ENCODE data around the gene GNAI1.
A peak's percentile ranks its signal among the peaks of the same experiment; 100 is the strongest.

Gene GNAI1

DNA sequence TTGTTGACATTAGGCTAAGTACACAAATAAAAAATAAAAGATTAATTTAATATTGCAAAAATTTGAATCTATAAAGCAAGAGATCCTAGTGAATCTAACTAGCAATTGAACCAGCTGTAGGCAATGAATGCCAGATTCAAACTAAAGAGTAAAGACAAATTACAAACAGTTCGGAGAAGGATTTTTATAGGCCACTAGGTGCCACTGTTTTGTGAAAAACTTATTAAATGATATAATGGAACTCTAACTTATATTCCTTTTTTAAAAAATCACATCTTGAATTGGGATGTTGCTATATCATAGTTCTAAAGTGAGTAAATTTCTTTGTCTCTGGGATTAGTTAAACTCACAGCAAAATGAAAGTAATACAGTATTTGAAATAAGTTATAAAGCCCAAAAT lies 39.1 kb upstream of the GNAI1 start:
- H3K4me3 ChIP-seq (replicated peaks in 1 of 2; ENCODE audit: low read depth in 2 of 2, low read length in 2 of 2) = no peak overlapping the region
- peak; percentile 47 to 52 for DNase-seq (ENCODE audit: low read depth in 2 of 2)
- TF ChIP-seq, protein P1, sequence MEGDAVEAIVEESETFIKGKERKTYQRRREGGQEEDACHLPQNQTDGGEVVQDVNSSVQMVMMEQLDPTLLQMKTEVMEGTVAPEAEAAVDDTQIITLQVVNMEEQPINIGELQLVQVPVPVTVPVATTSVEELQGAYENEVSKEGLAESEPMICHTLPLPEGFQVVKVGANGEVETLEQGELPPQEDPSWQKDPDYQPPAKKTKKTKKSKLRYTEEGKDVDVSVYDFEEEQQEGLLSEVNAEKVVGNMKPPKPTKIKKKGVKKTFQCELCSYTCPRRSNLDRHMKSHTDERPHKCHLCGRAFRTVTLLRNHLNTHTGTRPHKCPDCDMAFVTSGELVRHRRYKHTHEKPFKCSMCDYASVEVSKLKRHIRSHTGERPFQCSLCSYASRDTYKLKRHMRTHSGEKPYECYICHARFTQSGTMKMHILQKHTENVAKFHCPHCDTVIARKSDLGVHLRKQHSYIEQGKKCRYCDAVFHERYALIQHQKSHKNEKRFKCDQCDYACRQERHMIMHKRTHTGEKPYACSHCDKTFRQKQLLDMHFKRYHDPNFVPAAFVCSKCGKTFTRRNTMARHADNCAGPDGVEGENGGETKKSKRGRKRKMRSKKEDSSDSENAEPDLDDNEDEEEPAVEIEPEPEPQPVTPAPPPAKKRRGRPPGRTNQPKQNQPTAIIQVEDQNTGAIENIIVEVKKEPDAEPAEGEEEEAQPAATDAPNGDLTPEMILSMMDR (IDR thresholded peaks at IDR 0.05; ENCODE audit: low read depth, low read length) = peak; percentile 30

- TF ChIP-seq, protein P1 (IDR thresholded peaks at IDR 0.05; ENCODE audit: low read depth, low read length) = no peak
- H3K4me3 ChIP-seq (replicated peaks in 1 of 2; ENCODE audit: low read depth in 2 of 2, low read length in 2 of 2) = no peak overlapping the region
- DNase-seq (ENCODE audit: low read depth in 2 of 2) = no peak
These were observed 36.9 kb upstream of the GNAI1 start for GRCh38 chr7:80097756-80098155.

GRCh38 chr7:80098795-80099194 lies 35.8 kb upstream of the GNAI1 start:
- no peak overlapping the region for H3K4me3 ChIP-seq (replicated peaks in 1 of 2; ENCODE audit: low read depth in 2 of 2, low read length in 2 of 2)
- TF ChIP-seq, protein P1 (IDR thresholded peaks at IDR 0.05; ENCODE audit: low read depth, low read length) = peak; percentile 8
- no peak for DNase-seq (ENCODE audit: low read depth in 2 of 2)

DNA sequence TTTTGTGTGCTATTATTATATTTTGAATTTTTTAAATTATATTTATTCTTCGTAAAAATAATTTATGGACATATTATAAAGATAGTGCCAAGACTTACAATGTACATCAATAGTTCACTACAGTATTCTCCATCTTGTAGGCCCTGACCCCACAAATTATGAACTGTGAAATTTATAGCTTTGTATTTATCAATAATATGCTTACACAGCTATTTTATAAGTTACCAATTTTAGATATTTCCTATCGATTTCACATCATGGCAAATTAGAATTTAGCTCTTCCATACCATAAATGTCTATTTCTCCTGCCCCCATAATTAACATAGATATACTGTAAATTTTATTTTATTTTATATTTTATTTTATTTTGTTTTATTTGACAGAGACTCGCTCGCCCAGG lies 34.4 kb upstream of the GNAI1 start:
- no peak for DNase-seq (ENCODE audit: low read depth in 2 of 2)
- TF ChIP-seq, protein P1 (IDR thresholded peaks at IDR 0.05; ENCODE audit: low read depth, low read length) = no peak
- H3K4me3 ChIP-seq (replicated peaks in 1 of 2; ENCODE audit: low read depth in 2 of 2, low read length in 2 of 2) = no peak overlapping the region

DNA sequence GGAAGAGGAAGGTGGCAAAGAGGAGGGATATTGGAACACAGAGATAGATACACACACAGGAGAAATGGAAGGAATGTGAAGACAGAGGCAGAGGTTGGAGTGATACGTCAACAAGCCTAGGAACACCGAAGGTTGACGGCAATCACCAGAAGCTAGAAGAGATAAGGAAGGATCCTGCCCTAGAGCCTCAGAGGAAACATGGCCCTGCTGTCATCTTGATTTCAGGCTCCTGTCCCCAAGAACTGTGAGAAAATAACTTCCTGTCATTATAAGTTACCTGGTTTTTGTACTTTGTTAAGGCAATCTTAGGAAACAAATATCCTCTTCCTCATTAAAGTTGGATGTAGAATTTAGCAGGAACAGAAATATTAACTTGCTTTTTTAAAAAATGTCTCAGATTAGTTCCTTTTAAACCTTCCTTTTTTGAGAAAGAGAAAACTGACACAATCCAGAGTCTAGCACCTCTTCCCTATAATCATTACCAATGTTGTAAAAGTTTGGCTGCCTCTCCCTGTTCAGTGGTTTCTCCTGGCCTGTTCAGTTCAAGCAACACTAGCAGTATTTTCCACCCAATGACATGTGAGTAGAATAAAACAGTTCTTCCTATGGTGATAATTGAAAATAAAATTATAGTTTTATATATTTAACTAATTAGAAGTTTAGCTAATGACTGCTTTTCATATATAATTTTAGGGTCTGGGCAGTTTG lies 28.8 kb upstream of the GNAI1 start:
- no peak for DNase-seq (ENCODE audit: low read depth in 2 of 2)
- TF ChIP-seq, protein P1 (IDR thresholded peaks at IDR 0.05; ENCODE audit: low read depth, low read length) = no peak
- no peak overlapping the region for H3K4me3 ChIP-seq (replicated peaks in 1 of 2; ENCODE audit: low read depth in 2 of 2, low read length in 2 of 2)

DNA sequence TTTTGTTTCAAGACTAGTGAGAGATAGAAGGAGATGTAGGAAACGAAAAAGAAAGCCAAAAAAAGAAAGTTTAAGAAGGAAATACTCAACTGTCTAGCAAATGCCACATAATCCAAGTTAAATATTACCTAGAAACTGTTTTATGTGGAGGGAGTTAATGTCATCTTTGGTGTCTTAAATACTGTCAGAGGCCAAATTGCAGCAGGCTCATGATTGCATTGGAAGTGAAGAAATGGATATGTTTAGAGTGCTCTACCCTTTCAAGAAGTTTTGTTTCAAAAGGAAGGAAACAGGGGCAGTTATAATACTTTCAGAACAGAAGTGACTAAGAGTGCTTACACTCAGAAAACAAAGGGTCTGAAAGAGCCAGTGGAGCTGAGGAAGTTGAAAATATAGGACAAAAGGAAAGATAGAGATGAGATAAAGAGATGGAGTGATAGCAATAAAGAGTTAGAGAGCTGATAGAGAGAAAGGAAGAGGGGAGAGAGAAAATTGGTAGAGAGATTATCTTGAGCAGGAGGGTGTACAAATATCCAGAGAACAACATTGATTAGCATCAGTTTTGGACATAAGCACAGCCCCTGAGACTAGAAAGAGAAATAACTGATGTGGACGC lies 28.0 kb upstream of the GNAI1 start:
- DNase-seq (ENCODE audit: low read depth in 2 of 2) = no peak
- H3K4me3 ChIP-seq (replicated peaks in 1 of 2; ENCODE audit: low read depth in 2 of 2, low read length in 2 of 2) = no peak overlapping the region
- TF ChIP-seq, protein P1 (IDR thresholded peaks at IDR 0.05; ENCODE audit: low read depth, low read length) = no peak
